ENCODE measurements around the gene C10orf105. TPM values are rescaled to one million over a fixed set of nuclear protein-coding genes. Genes with fewer than 3 reads are reported as not detected.
A peak's percentile ranks its signal among the peaks of the same experiment; 100 is the strongest.

Gene C10orf105
- polyA plus RNA-seq, 1 donor from 2014 or later, result not detected

GRCh38 chr10:71746344-71747037 is 26.9 kb upstream of the C10orf105 start:
- Mint-ChIP-seq H3K9me3 (no peaks in the 10 kb centered on the region), H3K27ac (peak overlapping the region; percentile 90 to 98 (median 91)), H3K36me3 (peaks cover 4% of the 10 kb centered on the region), H3K4me1 (peaks cover 44 to 67% (median 61%) of the 10 kb centered on the region in 3 donors), H3K27me3 (peaks cover 1% of the 10 kb centered on the region), H3K4me3 (peak overlapping the region in 2 of 4 donors; percentile 49 to 60)

- Mint-ChIP-seq H3K4me1 (peaks cover 42 to 72% (median 62%) of the 10 kb centered on the region in 3 donors), H3K27me3 (peaks cover 3% of the 10 kb centered on the region), H3K36me3 (peaks cover 4% of the 10 kb centered on the region), H3K27ac (peak overlapping the region; percentile 80 to 91 (median 90)), H3K9me3 (no peaks in the 10 kb centered on the region), H3K4me3 (peak overlapping the region in 2 of 4 donors; percentile 5 to 49)
Measured at GRCh38 chr10:71745664-71746250, 26.2 kb upstream of the C10orf105 start.

GRCh38 chr10:71744897-71745663 is 25.5 kb upstream of the C10orf105 start:
- H3K36me3 Mint-ChIP-seq, result peaks cover 1% of the 10 kb centered on the region

GRCh38 chr10:71743866-71744265 is 24.3 kb upstream of the C10orf105 start:
- no peaks in the 10 kb centered on the region for H3K9me3 Mint-ChIP-seq
- H3K36me3 Mint-ChIP-seq, result no peaks in the 10 kb centered on the region
- peak overlapping the region in 2 of 3 donors; percentile 28 to 31 for H3K27ac Mint-ChIP-seq
- peaks cover 2% of the 10 kb centered on the region for H3K27me3 Mint-ChIP-seq
- no peak overlapping the region for H3K4me3 Mint-ChIP-seq
- H3K4me1 Mint-ChIP-seq, result peaks cover 31 to 67% (median 58%) of the 10 kb centered on the region in 3 donors

More at GRCh38 chr10:71744897-71745663, 25.5 kb upstream of the C10orf105 start:
- Mint-ChIP-seq H3K4me1 (peaks cover 39 to 70% (median 60%) of the 10 kb centered on the region in 3 donors), H3K27me3 (peaks cover 3% of the 10 kb centered on the region), H3K9me3 (no peaks in the 10 kb centered on the region), H3K27ac (peak overlapping the region; percentile 80 to 91 (median 90)), H3K4me3 (peak overlapping the region in 2 of 4 donors; percentile 61 to 62)

DNA sequence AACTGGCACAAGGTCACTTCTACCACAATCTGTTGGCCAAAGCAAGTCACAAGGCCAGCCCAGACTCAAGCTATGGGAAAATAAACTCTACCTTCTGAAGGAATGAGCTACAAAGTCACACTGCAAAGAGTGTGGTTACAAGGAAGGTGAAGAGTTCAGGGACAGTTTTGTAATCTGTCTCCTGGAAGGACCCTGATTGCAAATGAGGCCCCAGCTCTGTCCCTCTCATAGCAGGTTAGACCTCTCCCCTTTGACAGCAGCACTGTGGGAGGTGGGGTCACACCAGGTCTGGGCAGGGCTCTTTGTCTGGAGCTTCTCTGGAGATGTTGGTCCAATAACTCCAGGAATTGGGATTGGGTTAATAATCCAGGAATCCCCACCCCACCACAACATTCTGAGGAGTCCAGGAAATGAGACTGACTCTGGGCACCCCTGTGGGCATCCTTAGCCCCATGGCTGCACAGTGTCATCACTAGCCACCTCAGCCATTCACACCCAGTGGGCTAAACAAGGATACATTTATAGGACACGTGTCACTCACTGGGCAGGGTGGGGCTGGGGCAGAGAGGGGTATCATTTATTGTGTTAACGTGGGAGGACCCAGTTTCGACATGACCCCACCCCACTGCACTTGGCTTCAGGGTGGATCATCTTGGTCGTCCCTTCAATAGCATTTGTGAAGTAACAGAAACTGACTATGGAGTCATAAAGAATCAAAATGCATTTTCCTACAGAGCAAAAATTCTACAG is 23.7 kb upstream of the C10orf105 start:
- Mint-ChIP-seq H3K27ac (peak overlapping the region in 2 of 3 donors; percentile 0 to 28), H3K4me1 (peaks cover 25 to 61% (median 52%) of the 10 kb centered on the region in 3 donors), H3K36me3 (no peaks in the 10 kb centered on the region), H3K9me3 (no peaks in the 10 kb centered on the region), H3K4me3 (no peak overlapping the region), H3K27me3 (peaks cover 2% of the 10 kb centered on the region)

GRCh38 chr10:71742301-71743088 is 22.9 kb upstream of the C10orf105 start:
- Mint-ChIP-seq H3K27ac (peak overlapping the region; percentile 4 to 65 (median 33)), H3K9me3 (no peaks in the 10 kb centered on the region), H3K4me3 (peak overlapping the region in 1 of 4 donors; percentile 49), H3K27me3 (peaks cover 2% of the 10 kb centered on the region), H3K4me1 (peaks cover 25 to 60% (median 52%) of the 10 kb centered on the region in 3 donors), H3K36me3 (no peaks in the 10 kb centered on the region)

GRCh38 chr10:71741671-71742070 is 22.1 kb upstream of the C10orf105 start:
- Mint-ChIP-seq H3K27me3 (peaks cover 2% of the 10 kb centered on the region), H3K4me3 (peak overlapping the region in 1 of 4 donors; percentile 49), H3K9me3 (no peaks in the 10 kb centered on the region), H3K27ac (peak overlapping the region in 2 of 3 donors; percentile 1 to 33), H3K36me3 (no peaks in the 10 kb centered on the region), H3K4me1 (peaks cover 24 to 57% (median 49%) of the 10 kb centered on the region in 3 donors)

GRCh38 chr10:71741029-71741428 is 21.5 kb upstream of the C10orf105 start:
- Mint-ChIP-seq H3K27ac (peak overlapping the region in 1 of 3 donors; percentile 1), H3K36me3 (no peaks in the 10 kb centered on the region), H3K9me3 (no peaks in the 10 kb centered on the region), H3K4me1 (peaks cover 30 to 57% (median 49%) of the 10 kb centered on the region in 3 donors), H3K4me3 (peak overlapping the region in 2 of 4 donors; percentile 20 to 52), H3K27me3 (peaks cover 2% of the 10 kb centered on the region)

DNA sequence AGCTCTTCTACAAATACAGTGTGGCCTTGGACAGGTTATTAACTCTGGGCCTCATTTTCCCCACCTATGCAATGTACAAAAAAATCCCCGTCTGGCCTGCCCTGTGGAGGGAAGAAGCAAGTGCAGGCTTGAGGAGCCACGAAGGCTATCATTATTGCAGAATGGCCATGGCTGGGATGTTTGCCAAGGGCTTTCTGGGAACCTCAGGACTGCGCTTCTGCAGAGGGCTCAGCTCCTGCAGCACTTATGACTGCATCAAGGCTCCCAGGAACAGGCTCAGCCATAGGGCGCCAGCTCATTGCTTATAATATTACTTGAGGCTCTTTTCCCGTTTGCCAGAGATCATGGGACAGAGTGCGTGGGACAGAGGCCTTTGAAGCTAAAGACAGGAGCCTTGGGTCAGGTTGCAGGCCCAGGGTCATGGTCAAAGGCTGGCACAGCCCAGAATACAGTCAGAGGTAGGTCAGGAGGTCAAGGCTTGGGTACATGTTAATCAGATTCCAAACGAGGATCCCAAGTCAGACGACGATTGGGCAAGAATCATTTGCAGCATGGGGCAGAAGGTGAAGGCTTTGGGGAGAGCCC is 20.6 kb upstream of the C10orf105 start:
- Mint-ChIP-seq H3K27me3 (peaks cover 2% of the 10 kb centered on the region), H3K36me3 (no peaks in the 10 kb centered on the region), H3K4me1 (peaks cover 31 to 57% (median 49%) of the 10 kb centered on the region in 3 donors), H3K27ac (peak overlapping the region in 1 of 3 donors; percentile 18), H3K4me3 (no peak overlapping the region), H3K9me3 (no peaks in the 10 kb centered on the region)

GRCh38 chr10:71739358-71739900 is 19.9 kb upstream of the C10orf105 start:
- Mint-ChIP-seq H3K27ac (peak overlapping the region in 2 of 3 donors; percentile 23 to 85), H3K27me3 (peaks cover 2% of the 10 kb centered on the region), H3K36me3 (no peaks in the 10 kb centered on the region), H3K9me3 (no peaks in the 10 kb centered on the region), H3K4me3 (peak overlapping the region in 1 of 4 donors; percentile 45), H3K4me1 (peaks cover 31 to 59% (median 47%) of the 10 kb centered on the region in 3 donors)

DNA sequence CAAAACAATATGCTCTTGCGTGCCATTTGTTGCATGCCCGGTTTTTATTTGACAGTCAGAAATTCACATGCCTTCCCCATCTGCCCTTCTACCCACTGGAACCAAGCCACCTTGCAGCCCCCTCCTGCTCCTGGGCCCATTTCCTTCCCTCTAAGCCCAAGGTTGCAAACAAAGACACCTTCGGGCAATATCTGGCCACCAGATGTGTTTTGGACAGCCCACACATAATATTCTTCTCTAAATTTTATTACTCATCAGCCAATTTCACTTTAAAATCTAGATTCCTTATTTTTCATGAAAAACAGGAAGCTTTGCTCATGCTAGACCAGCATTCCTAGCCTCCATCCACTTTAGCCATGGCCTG is 18.2 kb upstream of the C10orf105 start:
- Mint-ChIP-seq H3K27ac (peak overlapping the region; percentile 19 to 93 (median 84)), H3K9me3 (no peaks in the 10 kb centered on the region), H3K4me1 (peaks cover 36 to 70% (median 58%) of the 10 kb centered on the region in 3 donors), H3K27me3 (peaks cover 2% of the 10 kb centered on the region), H3K36me3 (peaks cover 3% of the 10 kb centered on the region), H3K4me3 (no peak overlapping the region)

DNA sequence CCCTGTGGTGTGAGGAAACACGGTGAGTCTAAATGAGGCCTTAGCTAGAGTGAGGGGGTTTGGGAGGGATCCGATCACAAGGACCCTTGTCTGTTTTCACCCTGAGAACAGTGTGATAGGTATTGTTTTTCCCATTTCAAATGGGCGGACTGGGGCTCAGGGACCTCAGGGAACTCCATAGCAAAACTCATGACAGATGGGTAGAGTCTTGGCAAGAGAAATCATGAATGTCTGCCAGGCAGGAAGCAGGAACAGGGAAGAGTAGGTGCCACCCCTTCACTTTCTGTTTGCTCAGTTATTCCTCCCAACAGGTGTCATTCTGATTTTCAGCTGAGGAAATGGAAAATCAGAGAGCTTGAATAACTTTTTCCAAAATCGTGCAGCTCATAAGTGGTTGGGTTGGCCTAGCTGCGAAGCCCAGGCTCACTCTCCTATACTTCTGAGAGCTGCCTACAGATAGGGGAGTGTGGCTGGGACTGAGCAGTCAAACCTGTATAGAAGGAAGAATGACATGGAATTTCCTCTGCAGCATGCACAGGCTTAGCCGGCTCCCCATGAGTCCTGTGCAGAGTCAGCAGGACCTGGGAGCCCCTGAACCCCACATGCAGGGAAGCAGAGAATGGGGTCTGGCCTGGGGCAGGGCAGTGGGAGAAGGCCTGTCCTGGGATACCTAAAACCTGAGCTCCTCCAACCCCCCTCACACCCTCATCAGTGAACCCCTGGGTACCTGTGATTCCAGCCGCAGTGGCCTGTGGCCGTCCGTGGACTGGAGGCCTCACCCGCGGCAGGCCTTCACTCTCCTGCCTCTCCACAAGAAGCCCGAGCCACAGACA is 17.6 kb upstream of the C10orf105 start:
- Mint-ChIP-seq H3K27me3 (peaks cover 2% of the 10 kb centered on the region), H3K9me3 (no peaks in the 10 kb centered on the region), H3K4me1 (peaks cover 30 to 71% (median 60%) of the 10 kb centered on the region in 3 donors), H3K27ac (peak overlapping the region; percentile 19 to 93 (median 91)), H3K36me3 (peaks cover 3% of the 10 kb centered on the region), H3K4me3 (peak overlapping the region in 1 of 4 donors; percentile 13)

Data from IgD-negative memory B cell (primary cell).